ENCODE data around the gene CLEC3B. TPM values are rescaled to one million over a fixed set of nuclear protein-coding genes. Genes with fewer than 3 reads are reported as not detected.
A peak's percentile ranks its signal among the peaks of the same experiment; 100 is the strongest.

Gene CLEC3B
- total RNA-seq, 2 experiments from 2014 or later = 0.34 to 0.36 TPM

GRCh38 chr3:44989636-44990373, 36.3 kb upstream of the CLEC3B start:
- no peak overlapping the region for H3K4me3 ChIP-seq (ENCODE audit: low read length)
- POLR2A ChIA-PET = interaction anchor here (2.6 kb wide), 1 partner anchor 14 kb away, joined by 8 read pairs; the partner anchor contains the start of genes EXOSC7 and ZDHHC3
- peaks cover 23% of the 10 kb centered on the region for H3K4me1 ChIP-seq (ENCODE audit: insufficient read depth, low read length)
- ATAC-seq (ENCODE audit: poor library complexity) (no peak), DNase-seq (no peak)
- H3K27me3 Mint-ChIP-seq = no peaks in the 10 kb centered on the region
- H3K9me3 ChIP-seq (ENCODE audit: control insufficient read depth in 1 of 2, insufficient read depth in 1 of 2, low read length in 2 of 2) = no peaks in the 10 kb centered on the region
- H3K4me1 Mint-ChIP-seq (ENCODE audit: low read depth) = peaks cover 57% of the 10 kb centered on the region
- H3K27ac ChIP-seq (ENCODE audit: low read depth in 1 of 2, low read length in 2 of 2) = no peak overlapping the region
- intact Hi-C loops (cut with DNase I, micrococcal nuclease) = loop anchor here in 1 of 2 experiments (5.0 kb wide), 1 partner anchor 458 kb away; no protein-coding TSS in a partner anchor
- H3K9me3 Mint-ChIP-seq = no peaks in the 10 kb centered on the region
- H3K27ac Mint-ChIP-seq = no peak overlapping the region
- H3K4me3 Mint-ChIP-seq = no peak overlapping the region
- TF ChIP-seq, protein P1, sequence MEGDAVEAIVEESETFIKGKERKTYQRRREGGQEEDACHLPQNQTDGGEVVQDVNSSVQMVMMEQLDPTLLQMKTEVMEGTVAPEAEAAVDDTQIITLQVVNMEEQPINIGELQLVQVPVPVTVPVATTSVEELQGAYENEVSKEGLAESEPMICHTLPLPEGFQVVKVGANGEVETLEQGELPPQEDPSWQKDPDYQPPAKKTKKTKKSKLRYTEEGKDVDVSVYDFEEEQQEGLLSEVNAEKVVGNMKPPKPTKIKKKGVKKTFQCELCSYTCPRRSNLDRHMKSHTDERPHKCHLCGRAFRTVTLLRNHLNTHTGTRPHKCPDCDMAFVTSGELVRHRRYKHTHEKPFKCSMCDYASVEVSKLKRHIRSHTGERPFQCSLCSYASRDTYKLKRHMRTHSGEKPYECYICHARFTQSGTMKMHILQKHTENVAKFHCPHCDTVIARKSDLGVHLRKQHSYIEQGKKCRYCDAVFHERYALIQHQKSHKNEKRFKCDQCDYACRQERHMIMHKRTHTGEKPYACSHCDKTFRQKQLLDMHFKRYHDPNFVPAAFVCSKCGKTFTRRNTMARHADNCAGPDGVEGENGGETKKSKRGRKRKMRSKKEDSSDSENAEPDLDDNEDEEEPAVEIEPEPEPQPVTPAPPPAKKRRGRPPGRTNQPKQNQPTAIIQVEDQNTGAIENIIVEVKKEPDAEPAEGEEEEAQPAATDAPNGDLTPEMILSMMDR (IDR thresholded peaks at IDR 0.05) = no peak
- peaks cover 35% of the 10 kb centered on the region for H3K36me3 ChIP-seq (ENCODE audit: insufficient read depth, low read length)
- H3K36me3 Mint-ChIP-seq (ENCODE audit: low read depth) = peaks cover 70% of the 10 kb centered on the region
- CTCF ChIA-PET = no interaction called here
- H3K27me3 ChIP-seq (ENCODE audit: control insufficient read depth in 1 of 2, insufficient read depth in 2 of 2, low read length in 2 of 2) = no peaks in the 10 kb centered on the region

DNA sequence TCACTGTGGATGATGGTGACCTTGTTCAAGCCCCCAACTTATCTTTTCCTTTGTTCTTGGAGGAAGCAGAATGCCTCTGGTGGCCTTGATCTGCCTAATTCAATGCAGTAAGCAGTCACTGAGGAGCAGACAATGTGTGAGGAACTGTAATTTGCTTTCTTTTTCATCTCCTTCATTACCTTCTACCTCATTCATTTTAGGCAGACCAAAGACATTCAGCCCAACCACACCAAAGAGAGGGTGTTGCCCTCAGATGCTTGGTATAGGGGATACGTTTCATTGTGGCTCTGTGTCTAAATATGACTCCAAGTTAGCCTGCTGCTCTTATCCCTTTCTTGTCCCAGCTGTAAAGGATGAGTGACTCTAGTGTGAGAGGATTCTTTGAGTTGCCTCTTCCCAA, 34.8 kb upstream of the CLEC3B start:
- peaks cover 79% of the 10 kb centered on the region for H3K36me3 Mint-ChIP-seq (ENCODE audit: low read depth)
- POLR2A ChIA-PET = interaction anchor here (2.6 to 2.7 kb wide), 2 partner anchors 14 to 15 kb away, joined by 7 to 8 read pairs; partner anchors contain the start of genes EXOSC7 and ZDHHC3
- peak in 2 of 14 experiments; percentile 20 to 24 for DNase-seq

GRCh38 chr3:44992555-44993470, 33.3 kb upstream of the CLEC3B start:
- peaks cover 54% of the 10 kb centered on the region for H3K36me3 ChIP-seq (ENCODE audit: insufficient read depth, low read length)

More for the DNA sequence above, 34.8 kb upstream of the CLEC3B start:
- TF ChIP-seq, protein P1 (IDR thresholded peaks at IDR 0.05) = no peak
- Histone ChIP-seq H3K27me3 (ENCODE audit: control insufficient read depth in 1 of 2, insufficient read depth in 2 of 2, low read length in 2 of 2) (no peaks in the 10 kb centered on the region), H3K9me3 (ENCODE audit: control insufficient read depth in 1 of 2, insufficient read depth in 1 of 2, low read length in 2 of 2) (no peaks in the 10 kb centered on the region), H3K4me3 (ENCODE audit: low read length) (no peak overlapping the region), H3K4me1 (ENCODE audit: insufficient read depth, low read length) (peaks cover 25% of the 10 kb centered on the region), H3K27ac (ENCODE audit: low read depth in 1 of 2, low read length in 2 of 2) (no peak overlapping the region), H3K36me3 (ENCODE audit: insufficient read depth, low read length) (peaks cover 39% of the 10 kb centered on the region)
- Mint-ChIP-seq H3K27me3 (no peaks in the 10 kb centered on the region), H3K4me1 (ENCODE audit: low read depth) (peaks cover 61% of the 10 kb centered on the region), H3K9me3 (no peaks in the 10 kb centered on the region), H3K27ac (no peak overlapping the region), H3K4me3 (no peak overlapping the region)
- no peak for ATAC-seq (ENCODE audit: poor library complexity)
- CTCF ChIA-PET = interaction anchor here (1.9 kb wide), 1 partner anchor 16 kb away, joined by 7 read pairs; the partner anchor contains the start of genes EXOSC7 and ZDHHC3
- intact Hi-C loops (cut with DNase I, micrococcal nuclease) = no loop called here

More at GRCh38 chr3:44992555-44993470, 33.3 kb upstream of the CLEC3B start:
- Mint-ChIP-seq H3K27ac (peak overlapping the region; percentile 53), H3K4me3 (no peak overlapping the region), H3K4me1 (ENCODE audit: low read depth) (peaks cover 67% of the 10 kb centered on the region), H3K36me3 (ENCODE audit: low read depth) (peaks cover 94% of the 10 kb centered on the region), H3K27me3 (no peaks in the 10 kb centered on the region), H3K9me3 (no peaks in the 10 kb centered on the region)
- H3K27ac ChIP-seq (ENCODE audit: low read depth in 1 of 2, low read length in 2 of 2) = no peak overlapping the region
- no peak overlapping the region for H3K4me3 ChIP-seq (ENCODE audit: low read length)
- ATAC-seq (ENCODE audit: poor library complexity) = peak; percentile 60
- TF ChIP-seq, protein P1 (IDR thresholded peaks at IDR 0.05) = peak; percentile 72
- H3K4me1 ChIP-seq (ENCODE audit: insufficient read depth, low read length) = peaks cover 30% of the 10 kb centered on the region
- intact Hi-C loops (cut with DNase I, micrococcal nuclease) = no loop called here
- DNase-seq = peak in 6 of 14 experiments; percentile 8 to 47 (median 28)
- ChIA-PET POLR2A (interaction anchor here (1.1 to 2.7 kb wide), 2 partner anchors 13 to 42 kb away, joined by 3 to 7 read pairs; no protein-coding TSS in a partner anchor), CTCF (interaction anchor here (0.7 to 1.9 kb wide), 4 partner anchors 11 to 27 kb away, joined by 3 to 7 read pairs (median 3); partner anchors contain the start of genes EXOSC7 and ZDHHC3)
- no peaks in the 10 kb centered on the region for H3K9me3 ChIP-seq (ENCODE audit: control insufficient read depth in 1 of 2, insufficient read depth in 1 of 2, low read length in 2 of 2)
- H3K27me3 ChIP-seq (ENCODE audit: control insufficient read depth in 1 of 2, insufficient read depth in 2 of 2, low read length in 2 of 2) = no peaks in the 10 kb centered on the region
